HG03095 (cell line): ENCODE measurements around the gene PDC.

Source experiments
- ATAC-seq: cut with Tn5 transposase; IDR thresholded peaks from one replicate; pipeline ENCODE4 v1.9.1; 2021; ENCODE audit warnings: moderate library complexity; ENCODE audit not compliant: unreplicated experiment

The PDC gene

DNA sequence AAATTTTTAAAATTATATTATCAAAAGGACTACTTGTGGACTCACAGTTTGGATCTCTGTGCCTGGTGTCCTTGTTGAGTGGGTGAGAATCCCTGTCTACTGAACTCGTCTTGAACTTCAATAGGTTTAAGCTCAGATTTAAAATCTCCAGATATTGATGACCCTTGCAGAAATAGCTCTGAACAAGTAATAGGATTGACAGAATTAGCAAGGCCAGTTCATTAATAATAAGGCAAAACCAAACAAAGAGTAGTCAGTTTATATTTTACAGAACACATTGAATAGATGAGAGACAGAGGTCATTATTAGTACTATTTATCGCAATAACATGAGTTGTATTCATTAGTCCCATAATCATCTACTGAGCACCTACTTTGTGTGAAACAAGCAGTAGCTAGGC lies at the start of gene PDC:
TSS of gene PDC (minus strand) at position 101 of the 400 bp plus-strand sequence. CDS start 11,655 bp downstream, outside the sequence.
- no peak for ATAC-seq

DNA sequence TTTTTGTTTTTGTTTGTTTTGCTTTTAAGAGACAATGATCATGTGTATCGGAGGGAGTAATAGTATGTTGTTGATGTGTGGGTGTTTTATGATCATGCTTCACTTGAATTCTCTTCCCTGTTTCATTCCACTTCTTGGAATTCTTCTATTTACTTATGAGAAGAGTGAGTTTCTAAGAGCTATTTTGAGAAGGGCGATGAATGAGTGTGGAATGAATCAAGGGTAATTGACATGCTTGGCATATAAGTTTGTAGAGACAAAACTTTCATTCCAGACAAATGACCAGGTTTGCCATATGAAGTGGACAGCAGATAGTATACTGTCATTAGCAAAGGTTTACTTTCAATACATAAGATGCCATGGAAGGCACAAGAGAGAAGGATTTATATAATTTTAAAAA lies 42.3 kb upstream of the PDC start:
- ATAC-seq = no peak

GRCh38 chr1:186502087-186502486 lies 41.2 kb upstream of the PDC start:
- ATAC-seq = no peak

DNA sequence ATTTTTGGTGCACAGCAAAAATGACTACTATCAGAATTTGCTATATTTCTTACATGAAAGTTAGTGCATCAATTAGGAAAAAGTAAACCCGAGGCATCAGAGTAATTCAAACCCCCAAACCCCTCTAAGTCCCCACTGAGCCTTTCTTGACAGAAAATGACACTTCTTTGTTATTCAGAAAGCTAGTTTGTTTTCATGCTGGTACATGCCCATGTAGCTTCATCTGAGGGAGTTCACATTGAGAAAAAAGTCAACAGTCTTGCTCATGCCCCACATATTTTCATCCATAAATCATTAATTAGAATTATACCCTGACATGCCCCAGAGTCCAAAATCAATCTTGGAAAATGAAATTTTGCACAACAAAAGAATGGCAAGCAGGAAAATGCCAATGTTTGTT lies 39.9 kb upstream of the PDC start:
- ATAC-seq = no peak

DNA sequence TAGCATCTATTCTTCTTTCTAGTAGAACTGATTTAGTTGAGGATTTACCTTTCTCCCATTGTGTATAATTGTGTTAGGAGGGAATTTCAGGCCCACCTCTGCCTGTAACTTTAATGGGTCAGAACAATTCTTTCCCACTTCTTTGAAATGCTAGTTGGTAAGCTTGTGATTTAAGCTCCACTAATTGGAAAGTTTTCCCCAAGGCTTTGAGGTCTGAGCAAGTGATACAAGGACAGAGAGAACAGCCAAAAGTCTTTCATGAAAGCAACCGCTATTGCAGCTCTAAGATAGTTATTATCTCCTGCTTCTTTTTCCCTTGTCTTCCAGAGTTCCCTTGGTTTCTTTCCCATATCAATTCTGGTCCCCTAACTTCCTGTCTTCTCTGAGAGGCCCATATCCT lies 38.7 kb upstream of the PDC start:
- ATAC-seq = no peak

DNA sequence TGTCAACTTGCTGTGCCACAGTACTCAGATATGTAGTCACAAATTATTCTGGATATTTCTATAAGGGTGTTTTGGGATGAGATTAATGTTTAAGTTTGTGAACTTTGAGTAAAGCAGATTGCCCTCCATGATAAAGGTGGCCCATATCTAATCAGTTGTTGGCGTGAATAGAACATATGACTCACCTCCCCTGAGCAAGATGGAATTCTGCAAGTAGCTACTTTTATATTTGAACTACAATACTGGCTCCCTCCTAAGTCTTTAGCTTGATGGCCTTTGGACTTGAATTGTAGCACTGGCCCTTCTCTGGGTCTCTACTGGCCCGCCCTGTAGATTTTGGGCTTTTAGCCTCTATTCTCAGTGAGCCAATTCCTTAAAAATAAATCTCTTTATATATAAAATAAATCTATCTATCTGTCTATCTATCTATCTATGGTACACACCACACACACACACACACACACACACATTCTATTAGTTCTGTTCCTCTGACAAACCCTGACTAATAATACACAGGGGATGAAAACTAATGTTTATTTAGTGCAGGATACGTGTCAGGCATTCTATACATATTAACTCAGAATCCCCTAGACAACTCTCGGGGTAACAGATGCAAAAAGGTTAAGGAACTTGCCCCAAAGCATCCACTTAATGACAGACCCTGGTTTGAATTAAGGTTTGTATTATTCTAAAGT lies 37.9 kb upstream of the PDC start:
- no peak for ATAC-seq

- ATAC-seq = no peak
Observed at GRCh38 chr1:186498071-186498470, 37.2 kb upstream of the PDC start.

DNA sequence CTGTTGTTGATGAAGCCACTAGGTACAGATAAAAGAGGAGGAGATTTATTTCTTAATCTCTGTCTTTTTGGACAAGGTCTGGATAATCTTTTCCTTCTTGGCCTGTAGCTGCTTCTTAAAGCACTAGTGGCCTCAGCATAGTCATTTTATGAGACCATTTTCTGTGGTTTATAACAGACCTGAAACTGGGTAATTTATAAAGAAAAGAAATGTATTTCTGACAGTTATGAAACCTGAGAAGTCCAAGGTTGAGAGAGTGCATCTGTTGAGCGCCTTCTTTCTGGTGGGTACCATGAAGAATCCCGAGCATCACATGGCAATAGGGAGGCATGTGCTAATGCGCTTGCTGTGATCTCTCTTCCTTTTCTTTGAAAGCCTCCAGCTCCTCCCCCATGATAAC lies 36.7 kb upstream of the PDC start:
- peak; percentile 41 for ATAC-seq

- no peak for ATAC-seq
Observed at GRCh38 chr1:186496171-186496851, 35.4 kb upstream of the PDC start.

DNA sequence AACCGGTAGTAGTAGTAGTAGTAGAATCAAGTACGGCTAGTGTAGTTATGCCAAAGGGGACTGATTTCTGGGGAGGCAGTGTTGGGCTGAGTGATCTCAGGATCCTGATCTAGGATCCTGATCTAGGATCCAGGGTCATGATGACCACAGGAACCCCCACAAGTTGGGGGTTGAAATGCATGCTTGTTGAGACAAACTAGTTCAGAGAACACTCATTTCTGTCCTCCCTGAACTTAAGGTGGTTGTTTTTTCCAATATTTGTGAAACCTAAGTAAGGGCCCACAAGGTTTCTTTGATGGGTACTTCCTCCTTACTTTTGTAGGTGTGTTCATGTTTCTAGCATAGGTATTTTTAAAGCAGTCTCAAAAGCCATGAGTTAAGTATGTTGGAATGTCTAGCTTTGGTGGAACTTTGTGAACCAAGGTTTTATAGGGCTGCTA lies 33.9 kb upstream of the PDC start:
- peak; percentile 55 for ATAC-seq

- no peak for ATAC-seq
Observed at GRCh38 chr1:186492531-186493291, 31.8 kb upstream of the PDC start.

GRCh38 chr1:186491336-186491735 lies 30.4 kb upstream of the PDC start:
- no peak for ATAC-seq

DNA sequence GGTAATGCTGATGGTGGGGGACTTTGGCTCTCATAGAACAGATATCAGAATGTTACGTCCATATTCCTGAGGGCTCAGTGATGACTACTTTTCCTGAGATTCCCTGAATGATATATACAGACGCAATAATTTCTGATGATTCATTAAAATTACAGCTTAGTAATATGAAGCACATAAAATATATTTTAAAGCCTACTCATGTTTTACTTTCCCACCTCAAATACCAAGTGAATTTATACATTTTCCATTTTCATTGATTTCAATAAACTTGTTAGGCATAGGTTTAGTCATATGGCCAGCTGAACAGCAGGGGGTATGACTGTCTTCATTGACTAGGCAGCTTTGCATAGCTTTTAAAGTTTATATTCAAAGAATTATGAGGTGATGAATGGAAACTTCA lies 26.2 kb upstream of the PDC start:
- no peak for ATAC-seq

GRCh38 chr1:186486061-186486460 lies 25.1 kb upstream of the PDC start:
- ATAC-seq = no peak

- no peak for ATAC-seq
Observed at GRCh38 chr1:186483561-186483960, 22.6 kb upstream of the PDC start.

DNA sequence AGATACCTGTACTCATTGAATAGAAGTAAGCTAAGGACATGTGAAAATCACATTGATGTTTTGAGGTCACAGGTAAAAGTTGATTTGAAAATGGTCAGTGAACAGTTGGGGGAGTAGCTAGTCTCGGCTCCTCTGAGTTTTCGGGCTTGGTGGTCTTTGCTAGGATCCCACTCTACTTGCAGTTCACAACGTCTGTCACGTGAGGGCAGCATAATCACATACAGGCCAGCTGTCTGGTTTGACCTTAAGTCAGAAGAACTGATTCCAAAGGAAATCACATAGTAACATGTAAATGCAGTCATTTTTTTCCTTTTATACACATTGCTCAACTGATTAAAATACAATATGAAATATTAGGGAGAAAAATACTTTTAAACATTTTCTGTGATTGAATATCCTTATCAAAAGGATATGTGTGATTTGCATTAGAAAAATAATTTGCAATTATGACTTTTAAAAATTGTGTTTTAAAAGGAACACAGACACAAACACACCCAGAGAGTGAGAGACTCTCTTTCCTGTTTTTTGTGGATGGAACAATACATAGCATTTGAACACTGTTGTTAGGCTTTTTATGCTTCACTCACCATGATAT lies 21.8 kb upstream of the PDC start:
- ATAC-seq = peak; percentile 87

GRCh38 chr1:186481303-186481888 lies 20.5 kb upstream of the PDC start:
- no peak for ATAC-seq

DNA sequence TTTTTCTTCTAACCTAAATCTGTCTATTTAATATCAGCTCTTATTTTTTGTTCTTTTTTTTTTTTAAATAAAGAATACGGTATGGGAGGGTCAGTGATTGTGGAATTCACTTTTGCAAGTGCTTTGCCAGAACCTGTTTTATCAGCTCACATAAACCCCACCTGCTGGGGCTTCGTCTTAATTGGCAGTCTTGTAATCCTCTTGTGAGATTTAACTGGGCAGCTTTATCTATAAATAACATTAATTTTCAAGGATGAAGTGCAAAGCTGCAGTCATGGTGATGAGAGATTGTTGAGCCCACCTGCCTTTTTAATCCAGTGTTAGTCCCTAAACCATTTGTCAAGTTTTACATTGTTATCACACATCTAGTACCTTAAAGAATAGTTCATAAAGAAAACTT lies 18.2 kb upstream of the PDC start:
- no peak for ATAC-seq

GRCh38 chr1:186476264-186477040 lies 15.5 kb upstream of the PDC start:
- no peak for ATAC-seq

GRCh38 chr1:186474208-186474607 lies 13.3 kb upstream of the PDC start:
- ATAC-seq = no peak
